ENCODE measurements around the gene MRPS27. TPM values are rescaled to one million over a fixed set of nuclear protein-coding genes. Genes with fewer than 3 reads are reported as not detected.
A peak's percentile ranks its signal among the peaks of the same experiment; 100 is the strongest.

MRPS27 gene
- total RNA-seq, 1 donor from 2014 or later = 37.0 TPM

GRCh38 chr5:72313141-72313540 lies 6.9 kb downstream of the MRPS27 start:
- peaks cover 40% of the 10 kb centered on the region for H3K79me2 ChIP-seq (ENCODE audit: insufficient read depth, low read length)

DNA sequence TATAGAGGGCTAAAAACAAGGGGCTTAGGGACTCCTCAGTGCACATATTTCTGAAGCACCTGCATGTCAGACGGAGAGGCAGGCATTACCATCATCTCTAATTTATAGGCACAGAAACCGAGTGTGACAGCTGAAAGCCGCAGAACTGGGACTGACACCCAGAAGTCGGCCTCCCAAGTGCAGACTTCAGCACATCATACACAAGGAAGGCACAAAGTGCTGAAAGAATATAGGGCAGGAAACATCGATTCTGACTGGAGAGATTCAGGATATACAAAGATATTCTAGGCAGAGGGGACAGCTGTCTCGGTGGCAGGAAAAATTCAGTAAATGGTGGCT lies 11.2 kb downstream of the MRPS27 start:
- TF ChIP-seq, protein P1, sequence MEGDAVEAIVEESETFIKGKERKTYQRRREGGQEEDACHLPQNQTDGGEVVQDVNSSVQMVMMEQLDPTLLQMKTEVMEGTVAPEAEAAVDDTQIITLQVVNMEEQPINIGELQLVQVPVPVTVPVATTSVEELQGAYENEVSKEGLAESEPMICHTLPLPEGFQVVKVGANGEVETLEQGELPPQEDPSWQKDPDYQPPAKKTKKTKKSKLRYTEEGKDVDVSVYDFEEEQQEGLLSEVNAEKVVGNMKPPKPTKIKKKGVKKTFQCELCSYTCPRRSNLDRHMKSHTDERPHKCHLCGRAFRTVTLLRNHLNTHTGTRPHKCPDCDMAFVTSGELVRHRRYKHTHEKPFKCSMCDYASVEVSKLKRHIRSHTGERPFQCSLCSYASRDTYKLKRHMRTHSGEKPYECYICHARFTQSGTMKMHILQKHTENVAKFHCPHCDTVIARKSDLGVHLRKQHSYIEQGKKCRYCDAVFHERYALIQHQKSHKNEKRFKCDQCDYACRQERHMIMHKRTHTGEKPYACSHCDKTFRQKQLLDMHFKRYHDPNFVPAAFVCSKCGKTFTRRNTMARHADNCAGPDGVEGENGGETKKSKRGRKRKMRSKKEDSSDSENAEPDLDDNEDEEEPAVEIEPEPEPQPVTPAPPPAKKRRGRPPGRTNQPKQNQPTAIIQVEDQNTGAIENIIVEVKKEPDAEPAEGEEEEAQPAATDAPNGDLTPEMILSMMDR (IDR thresholded peaks at IDR 0.05; ENCODE audit: insufficient read depth, low read depth, low read length) = no peak
- TF ChIP-seq EZH2 (IDR thresholded peaks at IDR 0.05; ENCODE audit: insufficient read depth, low read length) = no peak
- peak overlapping the region; percentile 56 for H3K9ac ChIP-seq (ENCODE audit: low read length)
- H3K4me1 Mint-ChIP-seq (ENCODE audit: low read depth, unreplicated experiment) = peaks cover 11% of the 10 kb centered on the region
- H4K20me1 ChIP-seq (ENCODE audit: insufficient read depth, low read length) = no peaks in the 10 kb centered on the region
- H3K27ac ChIP-seq (ENCODE audit: low read depth, low read length) = peak overlapping the region; percentile 25
- no peak overlapping the region for H3K4me3 ChIP-seq (ENCODE audit: insufficient read depth, low read depth, low read length)
- peak overlapping the region; percentile 65 for H2AFZ ChIP-seq (ENCODE audit: low read depth, low read length)
- no peaks in the 10 kb centered on the region for H3K36me3 Mint-ChIP-seq (ENCODE audit: low read depth, unreplicated experiment)
- peaks cover 7% of the 10 kb centered on the region for H3K36me3 ChIP-seq (ENCODE audit: insufficient read depth, low read length)
- H3K9me3 Mint-ChIP-seq (ENCODE audit: unreplicated experiment) = no peaks in the 10 kb centered on the region
- DNase-seq (ENCODE audit: low read depth) (no peak), FAIRE-seq (no peak)
- H3K27me3 Mint-ChIP-seq (ENCODE audit: low read depth, unreplicated experiment) = no peaks in the 10 kb centered on the region
- peak overlapping the region; percentile 84 for H3K4me2 ChIP-seq (ENCODE audit: low read length)
- no peaks in the 10 kb centered on the region for H3K27me3 ChIP-seq (ENCODE audit: insufficient read depth, low read length)
- H3K79me2 ChIP-seq (ENCODE audit: insufficient read depth, low read length) = peaks cover 48% of the 10 kb centered on the region
- no peak overlapping the region for H3K4me3 Mint-ChIP-seq (ENCODE audit: unreplicated experiment)
- peak overlapping the region; percentile 73 for H3K27ac Mint-ChIP-seq (ENCODE audit: unreplicated experiment)
- no peaks in the 10 kb centered on the region for H3K4me1 ChIP-seq (ENCODE audit: insufficient read depth, low read length)
- no peaks in the 10 kb centered on the region for H3K9me3 ChIP-seq (ENCODE audit: insufficient read depth, low read depth, low read length)

More at GRCh38 chr5:72313141-72313540, 6.9 kb downstream of the MRPS27 start:
- Mint-ChIP-seq H3K27ac (ENCODE audit: unreplicated experiment) (no peak overlapping the region), H3K27me3 (ENCODE audit: low read depth, unreplicated experiment) (no peaks in the 10 kb centered on the region), H3K9me3 (ENCODE audit: unreplicated experiment) (no peaks in the 10 kb centered on the region), H3K36me3 (ENCODE audit: low read depth, unreplicated experiment) (no peaks in the 10 kb centered on the region), H3K4me1 (ENCODE audit: low read depth, unreplicated experiment) (peaks cover 2% of the 10 kb centered on the region), H3K4me3 (ENCODE audit: unreplicated experiment) (no peak overlapping the region)
- Histone ChIP-seq H3K27me3 (ENCODE audit: insufficient read depth, low read length) (no peaks in the 10 kb centered on the region), H3K4me2 (ENCODE audit: low read length) (no peak overlapping the region), H3K4me3 (ENCODE audit: insufficient read depth, low read depth, low read length) (no peak overlapping the region), H3K4me1 (ENCODE audit: insufficient read depth, low read length) (no peaks in the 10 kb centered on the region), H3K9me3 (ENCODE audit: insufficient read depth, low read depth, low read length) (no peaks in the 10 kb centered on the region), H3K36me3 (ENCODE audit: insufficient read depth, low read length) (peaks cover 7% of the 10 kb centered on the region), H4K20me1 (ENCODE audit: insufficient read depth, low read length) (peaks cover 5% of the 10 kb centered on the region), H3K27ac (ENCODE audit: low read depth, low read length) (no peak overlapping the region), H2AFZ (ENCODE audit: low read depth, low read length) (no peak overlapping the region), H3K9ac (ENCODE audit: low read length) (no peak overlapping the region)
- DNase-seq (ENCODE audit: low read depth) (no peak), FAIRE-seq (no peak)
- TF ChIP-seq, protein P1 (IDR thresholded peaks at IDR 0.05; ENCODE audit: insufficient read depth, low read depth, low read length) = no peak
- TF ChIP-seq EZH2 (IDR thresholded peaks at IDR 0.05; ENCODE audit: insufficient read depth, low read length) = no peak

GRCh38 chr5:72307968-72308852 lies 11.8 kb downstream of the MRPS27 start:
- Histone ChIP-seq H3K79me2 (ENCODE audit: insufficient read depth, low read length) (peaks cover 47% of the 10 kb centered on the region), H2AFZ (ENCODE audit: low read depth, low read length) (peak overlapping the region; percentile 86), H3K4me3 (ENCODE audit: insufficient read depth, low read depth, low read length) (peak overlapping the region; percentile 70), H3K9me3 (ENCODE audit: insufficient read depth, low read depth, low read length) (no peaks in the 10 kb centered on the region), H3K4me1 (ENCODE audit: insufficient read depth, low read length) (no peaks in the 10 kb centered on the region), H3K4me2 (ENCODE audit: low read length) (peak overlapping the region; percentile 84), H3K9ac (ENCODE audit: low read length) (peak overlapping the region; percentile 90), H3K36me3 (ENCODE audit: insufficient read depth, low read length) (peaks cover 7% of the 10 kb centered on the region), H3K27ac (ENCODE audit: low read depth, low read length) (peak overlapping the region; percentile 90), H4K20me1 (ENCODE audit: insufficient read depth, low read length) (no peaks in the 10 kb centered on the region), H3K27me3 (ENCODE audit: insufficient read depth, low read length) (no peaks in the 10 kb centered on the region)
- DNase-seq (ENCODE audit: low read depth) (peak; percentile 96), FAIRE-seq (no peak)
- peak overlapping the region; percentile 86 for H3K4me3 Mint-ChIP-seq (ENCODE audit: unreplicated experiment)
- H3K36me3 Mint-ChIP-seq (ENCODE audit: low read depth, unreplicated experiment) = no peaks in the 10 kb centered on the region
- H3K27ac Mint-ChIP-seq (ENCODE audit: unreplicated experiment) = peak overlapping the region; percentile 93
- TF ChIP-seq EZH2 (IDR thresholded peaks at IDR 0.05; ENCODE audit: insufficient read depth, low read length) = no peak
- TF ChIP-seq, protein P1 (IDR thresholded peaks at IDR 0.05; ENCODE audit: insufficient read depth, low read depth, low read length) = peak; percentile 69
- no peaks in the 10 kb centered on the region for H3K9me3 Mint-ChIP-seq (ENCODE audit: unreplicated experiment)
- H3K27me3 Mint-ChIP-seq (ENCODE audit: low read depth, unreplicated experiment) = no peaks in the 10 kb centered on the region
- peaks cover 11% of the 10 kb centered on the region for H3K4me1 Mint-ChIP-seq (ENCODE audit: low read depth, unreplicated experiment)
